T-helper 2 cell treated with Interferon-gamma antibody and Interleukin-4, amounts not matched to agents 5 μg/mL and 100 μg/mL, for 36 hours (primary cell): ENCODE results near the gene MYOT.
A peak's percentile ranks its signal among the peaks of the same experiment; 100 is the strongest.
"Not testable (repeated sequence)": the region's sequence is repeated elsewhere in the genome, so short reads cannot be mapped to it uniquely, and the experiment has no call there.

Experiments
- DNase-seq: peaks from one replicate; pipeline ENCODE4 v3.0.0; 2021; ENCODE audit warnings: low spot score
- H3K27ac Mint-ChIP-seq: one replicate; pipeline ENCODE4 v1.8.0; 2021; ENCODE audit warnings: mild to moderate bottlenecking, mixed read lengths
- H3K27me3 Mint-ChIP-seq: one replicate; pipeline ENCODE4 v1.8.0; 2021; ENCODE audit warnings: low read depth, mixed read lengths
- H3K36me3 Mint-ChIP-seq: one replicate; pipeline ENCODE4 v1.8.0; 2021; ENCODE audit warnings: low read depth, mixed read lengths
- H3K4me1 Mint-ChIP-seq: one replicate; pipeline ENCODE4 v1.8.0; 2021; ENCODE audit warnings: low read depth, mixed read lengths
- H3K4me3 Mint-ChIP-seq: one replicate; pipeline ENCODE4 v1.8.0; 2022; ENCODE audit warnings: mild to moderate bottlenecking, moderate library complexity, mixed read lengths
- H3K9me3 Mint-ChIP-seq: one replicate; pipeline ENCODE4 v1.8.0; 2021; ENCODE audit warnings: mixed read lengths

The MYOT gene

GRCh38 chr5:137863653-137864052 is 4.0 kb upstream of the MYOT start:
- DNase-seq, H3K9me3 Mint-ChIP-seq, H3K27me3 Mint-ChIP-seq, H3K27ac Mint-ChIP-seq, H3K36me3 Mint-ChIP-seq, H3K4me3 Mint-ChIP-seq, H3K4me1 Mint-ChIP-seq: not testable (repeated sequence)

DNA sequence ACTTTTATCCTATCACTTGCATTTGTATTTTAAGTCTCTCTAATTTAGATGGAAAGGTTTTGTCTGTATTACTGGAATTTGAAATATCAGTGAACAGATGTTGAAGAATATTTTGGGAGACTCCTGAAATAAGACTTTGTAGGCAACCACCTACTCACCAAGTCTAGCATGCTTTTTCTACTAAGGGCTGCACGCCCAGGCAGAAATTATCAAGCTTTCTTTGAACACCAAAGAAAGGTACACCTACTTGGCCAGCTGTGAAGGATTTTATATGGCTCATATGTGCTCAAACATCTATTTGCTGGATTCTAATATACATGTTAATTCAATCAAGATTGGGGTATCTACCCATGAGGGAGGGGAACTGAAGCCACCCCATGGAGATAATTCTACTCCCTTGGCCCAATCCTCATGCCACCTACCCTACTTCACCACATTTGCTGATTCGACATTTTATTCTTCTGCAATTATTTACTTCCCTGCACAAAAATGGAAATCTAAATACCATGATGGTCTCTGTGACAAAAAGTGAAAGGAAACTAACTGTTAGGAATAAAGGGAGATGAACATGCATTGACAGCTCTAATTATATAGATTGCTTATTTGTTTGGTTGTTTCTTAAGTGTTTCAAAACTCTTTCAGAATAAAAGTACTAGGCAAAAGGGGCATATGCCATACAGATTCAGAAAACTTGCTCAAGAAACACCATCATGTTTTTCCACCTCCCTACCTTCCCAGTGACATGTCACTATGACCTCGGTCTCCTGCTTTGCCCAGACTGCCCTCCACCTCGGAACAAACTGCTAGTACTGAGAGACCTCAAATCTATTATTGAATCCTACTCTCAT is 895 bp upstream of the MYOT start:
- H3K4me3 Mint-ChIP-seq = no peak overlapping the region

DNA sequence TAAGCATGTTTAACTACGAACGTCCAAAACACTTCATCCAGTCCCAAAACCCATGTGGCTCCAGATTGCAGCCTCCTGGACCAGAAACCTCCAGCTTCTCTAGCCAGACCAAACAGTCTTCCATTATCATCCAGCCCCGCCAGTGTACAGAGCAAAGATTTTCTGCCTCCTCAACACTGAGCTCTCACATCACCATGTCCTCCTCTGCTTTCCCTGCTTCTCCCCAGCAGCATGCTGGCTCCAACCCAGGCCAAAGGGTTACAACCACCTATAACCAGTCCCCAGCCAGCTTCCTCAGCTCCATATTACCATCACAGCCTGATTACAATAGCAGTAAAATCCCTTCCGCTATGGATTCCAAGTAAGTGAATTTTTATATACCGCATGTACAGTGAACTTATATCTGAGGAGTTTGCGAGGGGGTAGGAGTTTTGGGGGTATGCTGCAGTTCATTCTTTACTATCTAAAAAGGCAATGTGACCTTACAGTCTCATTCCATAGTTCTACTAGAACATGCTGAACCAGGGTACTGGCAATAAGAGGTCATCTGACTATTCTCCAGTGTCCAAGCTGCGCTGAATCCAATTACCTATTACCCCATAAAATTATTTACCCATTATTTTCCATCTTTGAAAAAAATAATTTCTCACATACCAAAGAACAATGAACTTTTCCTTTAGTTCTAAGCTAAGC is 3.1 kb downstream of the MYOT start:
- no peak overlapping the region for H3K4me3 Mint-ChIP-seq
- peaks cover 2% of the 10 kb centered on the region for H3K27me3 Mint-ChIP-seq

More for the DNA sequence above, 895 bp upstream of the MYOT start:
- no peaks in the 10 kb centered on the region for H3K36me3 Mint-ChIP-seq
- peaks cover 2% of the 10 kb centered on the region for H3K27me3 Mint-ChIP-seq
- peaks cover 7% of the 10 kb centered on the region for H3K4me1 Mint-ChIP-seq
- H3K9me3 Mint-ChIP-seq = no peaks in the 10 kb centered on the region
- H3K27ac Mint-ChIP-seq = no peak overlapping the region
- no peak for DNase-seq

GRCh38 chr5:137871571-137871970 is 3.9 kb downstream of the MYOT start:
- Mint-ChIP-seq H3K27ac (no peak overlapping the region), H3K9me3 (no peaks in the 10 kb centered on the region), H3K4me3 (no peak overlapping the region), H3K27me3 (peaks cover 2% of the 10 kb centered on the region), H3K36me3 (no peaks in the 10 kb centered on the region), H3K4me1 (peaks cover 3% of the 10 kb centered on the region)
- no peak for DNase-seq

More for the DNA sequence above, 3.1 kb downstream of the MYOT start:
- no peak overlapping the region for H3K27ac Mint-ChIP-seq
- H3K36me3 Mint-ChIP-seq = no peaks in the 10 kb centered on the region
- DNase-seq = no peak
- peaks cover 3% of the 10 kb centered on the region for H3K4me1 Mint-ChIP-seq
- H3K9me3 Mint-ChIP-seq = no peaks in the 10 kb centered on the region

DNA sequence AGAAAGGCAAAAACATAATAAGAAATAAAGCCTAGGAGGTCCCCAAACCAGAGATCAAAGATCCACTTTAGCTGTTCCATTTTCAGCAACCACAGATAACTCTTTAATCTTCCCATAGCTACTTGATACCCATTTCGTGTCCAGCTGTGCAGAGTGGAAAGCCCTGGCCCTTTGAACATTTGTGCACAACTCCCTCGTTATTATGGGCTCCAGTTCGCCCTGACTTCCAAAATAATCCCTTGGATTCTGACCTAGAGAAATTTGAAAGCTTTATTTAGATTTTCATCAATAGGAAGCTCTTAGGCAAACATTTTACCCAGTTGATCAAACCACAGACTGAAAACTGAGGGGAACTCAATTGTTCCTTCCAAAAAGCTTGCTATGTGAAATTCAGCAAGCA is 4.8 kb downstream of the MYOT start:
- H3K4me1 Mint-ChIP-seq = peaks cover 3% of the 10 kb centered on the region
- no peaks in the 10 kb centered on the region for H3K36me3 Mint-ChIP-seq
- H3K27me3 Mint-ChIP-seq = no peaks in the 10 kb centered on the region
- no peak for DNase-seq
- H3K9me3 Mint-ChIP-seq = no peaks in the 10 kb centered on the region
- no peak overlapping the region for H3K4me3 Mint-ChIP-seq
- H3K27ac Mint-ChIP-seq = no peak overlapping the region

DNA sequence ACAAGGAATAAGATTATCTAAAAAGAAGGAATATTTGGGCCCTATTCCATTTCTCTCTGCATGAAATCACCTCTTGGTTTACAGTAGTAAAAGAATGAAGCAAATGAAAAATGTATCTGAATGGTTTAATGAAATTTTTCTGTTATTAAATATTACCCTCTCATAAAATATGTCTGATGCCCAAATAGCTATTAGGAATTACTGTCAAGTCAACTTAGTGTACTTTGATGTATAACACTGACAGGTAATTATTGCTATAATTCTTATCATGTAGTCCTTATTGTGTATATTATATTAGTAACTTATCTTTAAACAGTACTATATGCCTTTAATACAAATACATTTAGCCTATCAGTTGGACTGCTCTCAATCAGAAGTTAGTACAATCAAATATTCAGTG is 8.4 kb downstream of the MYOT start:
- DNase-seq = no peak
- Mint-ChIP-seq H3K27ac (no peak overlapping the region), H3K4me3 (no peak overlapping the region), H3K36me3 (no peaks in the 10 kb centered on the region), H3K27me3 (no peaks in the 10 kb centered on the region), H3K4me1 (no peaks in the 10 kb centered on the region), H3K9me3 (no peaks in the 10 kb centered on the region)

DNA sequence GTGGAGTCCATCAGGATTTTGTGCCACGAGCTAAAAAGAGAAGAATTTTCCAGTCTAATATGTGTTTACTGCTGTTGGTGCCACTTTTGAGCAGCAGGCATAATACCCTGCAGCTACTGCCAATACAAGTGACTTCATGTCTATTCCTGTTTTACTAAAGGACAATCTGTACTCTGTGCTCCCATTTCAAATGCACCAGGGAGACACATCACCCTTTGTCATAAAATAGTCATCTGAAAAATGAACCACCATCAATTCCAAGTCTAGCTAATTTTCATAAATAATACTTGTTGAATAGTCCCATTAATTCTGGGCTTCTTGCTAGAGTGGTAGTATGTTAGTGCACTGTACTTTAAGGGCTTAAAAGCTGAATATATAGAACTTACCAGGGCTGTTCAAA is 12.7 kb downstream of the MYOT start:
- no peak for DNase-seq
- no peaks in the 10 kb centered on the region for H3K36me3 Mint-ChIP-seq
- H3K4me1 Mint-ChIP-seq = no peaks in the 10 kb centered on the region
- no peak overlapping the region for H3K4me3 Mint-ChIP-seq
- no peaks in the 10 kb centered on the region for H3K27me3 Mint-ChIP-seq
- no peaks in the 10 kb centered on the region for H3K9me3 Mint-ChIP-seq
- no peak overlapping the region for H3K27ac Mint-ChIP-seq

DNA sequence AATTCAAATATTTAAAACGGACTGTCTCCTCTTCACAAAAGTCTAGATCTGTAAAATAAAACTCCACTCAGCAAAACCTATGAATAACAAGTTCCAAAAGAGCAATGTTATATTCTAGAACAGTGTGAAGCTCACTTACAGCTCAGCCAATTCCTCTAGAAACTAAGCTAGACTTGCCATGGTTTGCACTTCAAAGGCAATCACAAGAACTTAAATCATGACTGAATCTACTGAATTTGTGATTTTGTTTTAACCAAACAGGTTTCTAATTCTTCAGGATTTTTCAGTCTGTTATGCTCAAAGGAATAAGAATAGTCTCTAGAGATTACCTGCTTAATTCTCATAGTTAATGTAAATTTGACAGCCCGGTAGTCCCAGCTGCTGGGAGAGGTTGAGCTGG is 20.2 kb downstream of the MYOT start:
- peak overlapping the region; percentile 6 for H3K4me3 Mint-ChIP-seq
- DNase-seq = no peak
- H3K27ac Mint-ChIP-seq = no peak overlapping the region
- no peaks in the 10 kb centered on the region for H3K27me3 Mint-ChIP-seq
- H3K36me3 Mint-ChIP-seq = no peaks in the 10 kb centered on the region
- H3K4me1 Mint-ChIP-seq = peaks cover 14% of the 10 kb centered on the region
- H3K9me3 Mint-ChIP-seq = no peaks in the 10 kb centered on the region

GRCh38 chr5:137888466-137888862 is 20.8 kb downstream of the MYOT start:
- Mint-ChIP-seq H3K9me3 (no peaks in the 10 kb centered on the region), H3K4me1 (peaks cover 14% of the 10 kb centered on the region), H3K36me3 (no peaks in the 10 kb centered on the region), H3K4me3 (peak overlapping the region; percentile 85), H3K27ac (peak overlapping the region; percentile 86), H3K27me3 (no peaks in the 10 kb centered on the region)
- DNase-seq = no peak

DNA sequence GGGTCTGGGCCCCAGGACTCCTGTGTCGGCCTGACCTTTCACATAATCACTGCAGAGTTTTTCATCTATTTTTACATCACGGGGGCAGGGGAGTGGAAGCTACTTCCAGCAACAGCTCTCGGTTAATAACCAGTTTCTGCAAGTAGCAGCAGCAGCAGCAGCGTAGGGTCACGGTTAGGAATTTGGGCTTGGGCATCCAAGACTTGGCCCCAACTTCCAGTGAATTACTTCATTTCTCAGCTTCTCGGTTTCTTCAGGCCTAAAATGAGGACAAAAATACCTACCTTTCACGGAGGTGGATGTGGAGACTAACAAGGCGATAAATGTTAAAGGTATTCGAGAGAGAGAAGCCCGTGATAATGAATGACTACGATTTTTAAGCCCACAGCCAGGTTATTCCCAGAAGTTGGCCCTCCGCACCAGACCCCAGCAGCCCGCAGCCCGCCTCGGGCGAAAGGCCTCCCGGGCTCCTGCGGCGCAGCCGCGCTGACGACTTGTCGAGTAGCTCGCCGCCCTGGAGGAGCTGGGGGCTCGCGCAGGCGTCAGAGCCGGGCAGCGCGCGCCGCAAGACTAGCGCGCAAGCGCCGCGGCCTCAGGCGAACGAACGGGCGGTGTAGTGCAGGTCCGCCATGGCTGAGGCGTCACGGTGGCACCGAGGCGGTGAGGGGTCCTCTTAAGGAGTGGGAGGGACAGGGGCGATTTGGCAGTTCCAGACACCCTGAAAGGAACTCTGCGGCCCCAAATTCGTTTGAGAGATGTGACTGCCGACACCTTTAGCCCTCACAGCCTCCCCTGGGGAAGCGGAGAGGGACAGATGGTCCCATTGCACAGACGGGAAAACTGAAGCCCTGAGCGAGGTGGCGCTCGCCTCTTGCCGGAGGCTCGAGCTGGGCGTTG is 21.5 kb downstream of the MYOT start, which contains the start of gene PKD2L2:
TSS of gene PKD2L2 (plus strand) at position 595 of the 897 bp plus-strand sequence. CDS start at position 630, 35 bp downstream.
- Mint-ChIP-seq H3K27ac (peak within 1 kb of the TSS; percentile 86), H3K36me3 (no peaks in the 10 kb centered on the region), H3K9me3 (no peaks in the 10 kb centered on the region), H3K27me3 (peaks cover 2% of the 10 kb centered on the region), H3K4me1 (peaks cover 14% of the 10 kb centered on the region), H3K4me3 (peak within 1 kb of the TSS; percentile 85)
- peak; percentile 84 for DNase-seq

- Mint-ChIP-seq H3K27ac (no peak overlapping the region), H3K27me3 (peaks cover 2% of the 10 kb centered on the region), H3K4me3 (no peak overlapping the region), H3K4me1 (peaks cover 14% of the 10 kb centered on the region), H3K9me3 (no peaks in the 10 kb centered on the region), H3K36me3 (no peaks in the 10 kb centered on the region)
- DNase-seq = no peak
Measured at GRCh38 chr5:137890845-137891244, 23.2 kb downstream of the MYOT start.

GRCh38 chr5:137891849-137892248 is 24.2 kb downstream of the MYOT start:
- Mint-ChIP-seq H3K27me3 (peaks cover 2% of the 10 kb centered on the region), H3K9me3 (no peaks in the 10 kb centered on the region), H3K36me3 (no peaks in the 10 kb centered on the region), H3K27ac (no peak overlapping the region), H3K4me3 (no peak overlapping the region), H3K4me1 (peaks cover 11% of the 10 kb centered on the region)
- DNase-seq = no peak

GRCh38 chr5:137894586-137894985 is 26.9 kb downstream of the MYOT start:
- Mint-ChIP-seq H3K4me1 (peaks cover 2% of the 10 kb centered on the region), H3K4me3 (no peak overlapping the region), H3K27me3 (peaks cover 2% of the 10 kb centered on the region), H3K27ac (no peak overlapping the region), H3K9me3 (no peaks in the 10 kb centered on the region), H3K36me3 (no peaks in the 10 kb centered on the region)
- no peak for DNase-seq

DNA sequence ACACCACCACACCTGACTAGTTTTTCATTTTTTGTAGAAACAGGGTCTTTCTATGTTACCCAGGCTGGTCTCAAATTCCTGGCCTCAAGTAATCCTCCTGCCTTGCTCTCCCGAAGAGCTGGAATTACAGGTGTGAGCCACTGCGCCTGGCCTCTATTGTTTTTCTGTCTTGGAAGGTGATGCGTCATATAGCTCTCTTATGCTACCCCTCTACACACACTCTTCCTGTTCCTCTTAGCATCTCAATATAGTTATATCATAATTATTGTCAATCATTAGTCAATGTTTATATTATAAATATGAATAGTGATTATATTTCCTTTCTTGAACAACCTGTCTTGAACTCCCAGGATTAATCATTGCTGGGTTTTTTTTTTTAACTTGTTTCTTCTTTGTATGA is 28.9 kb downstream of the MYOT start:
- Mint-ChIP-seq H3K27ac (no peak overlapping the region), H3K4me1 (peaks cover 4% of the 10 kb centered on the region), H3K27me3 (peaks cover 3% of the 10 kb centered on the region), H3K36me3 (no peaks in the 10 kb centered on the region), H3K9me3 (no peaks in the 10 kb centered on the region), H3K4me3 (no peak overlapping the region)
- no peak for DNase-seq
